Measurements from ENCODE around the gene CCT5. TPM values are rescaled to one million over a fixed set of nuclear protein-coding genes. Genes with fewer than 3 reads are reported as not detected.

Gene CCT5
- total RNA-seq, 2 experiments from 2014 or later: 27.4 to 32.0 TPM

- ChIA-PET CTCF (no interaction called here), POLR2A (no interaction called here)
- DNase-seq (no peak), ATAC-seq (ENCODE audit: poor library complexity) (no peak)
- H3K27ac Mint-ChIP-seq: no peak overlapping the region
- H3K36me3 ChIP-seq (ENCODE audit: insufficient read depth, low read length): peaks cover 7% of the 10 kb centered on the region
- H3K27ac ChIP-seq (ENCODE audit: low read depth in 1 of 2, low read length in 2 of 2): no peak overlapping the region
- intact Hi-C loops (cut with DNase I, micrococcal nuclease): no loop called here
- no peaks in the 10 kb centered on the region for H3K4me1 ChIP-seq (ENCODE audit: insufficient read depth, low read length)
- TF ChIP-seq, protein P1, sequence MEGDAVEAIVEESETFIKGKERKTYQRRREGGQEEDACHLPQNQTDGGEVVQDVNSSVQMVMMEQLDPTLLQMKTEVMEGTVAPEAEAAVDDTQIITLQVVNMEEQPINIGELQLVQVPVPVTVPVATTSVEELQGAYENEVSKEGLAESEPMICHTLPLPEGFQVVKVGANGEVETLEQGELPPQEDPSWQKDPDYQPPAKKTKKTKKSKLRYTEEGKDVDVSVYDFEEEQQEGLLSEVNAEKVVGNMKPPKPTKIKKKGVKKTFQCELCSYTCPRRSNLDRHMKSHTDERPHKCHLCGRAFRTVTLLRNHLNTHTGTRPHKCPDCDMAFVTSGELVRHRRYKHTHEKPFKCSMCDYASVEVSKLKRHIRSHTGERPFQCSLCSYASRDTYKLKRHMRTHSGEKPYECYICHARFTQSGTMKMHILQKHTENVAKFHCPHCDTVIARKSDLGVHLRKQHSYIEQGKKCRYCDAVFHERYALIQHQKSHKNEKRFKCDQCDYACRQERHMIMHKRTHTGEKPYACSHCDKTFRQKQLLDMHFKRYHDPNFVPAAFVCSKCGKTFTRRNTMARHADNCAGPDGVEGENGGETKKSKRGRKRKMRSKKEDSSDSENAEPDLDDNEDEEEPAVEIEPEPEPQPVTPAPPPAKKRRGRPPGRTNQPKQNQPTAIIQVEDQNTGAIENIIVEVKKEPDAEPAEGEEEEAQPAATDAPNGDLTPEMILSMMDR (IDR thresholded peaks at IDR 0.05): no peak
- H3K4me3 ChIP-seq (ENCODE audit: low read length): no peak overlapping the region
- no peaks in the 10 kb centered on the region for H3K27me3 ChIP-seq (ENCODE audit: control insufficient read depth in 1 of 2, insufficient read depth in 2 of 2, low read length in 2 of 2)
- peaks cover 0 to 8% of the 10 kb centered on the region in 2 experiments for H3K9me3 ChIP-seq (ENCODE audit: control insufficient read depth in 1 of 2, insufficient read depth in 1 of 2, low read length in 2 of 2)
- no peak overlapping the region for H3K4me3 Mint-ChIP-seq
- H3K9me3 Mint-ChIP-seq: peaks cover 2% of the 10 kb centered on the region
- no peaks in the 10 kb centered on the region for H3K4me1 Mint-ChIP-seq (ENCODE audit: low read depth)
- peaks cover 61% of the 10 kb centered on the region for H3K36me3 Mint-ChIP-seq (ENCODE audit: low read depth)
- no peaks in the 10 kb centered on the region for H3K27me3 Mint-ChIP-seq
Observed at GRCh38 chr5:10227379-10227778, 22.7 kb upstream of the CCT5 start.

GRCh38 chr5:10228288-10228687 is 21.8 kb upstream of the CCT5 start:
- no peak overlapping the region for H3K4me3 ChIP-seq (ENCODE audit: low read length)
- Mint-ChIP-seq H3K27me3 (no peaks in the 10 kb centered on the region), H3K9me3 (peaks cover 2% of the 10 kb centered on the region), H3K4me3 (no peak overlapping the region), H3K36me3 (ENCODE audit: low read depth) (peaks cover 66% of the 10 kb centered on the region), H3K4me1 (ENCODE audit: low read depth) (no peaks in the 10 kb centered on the region), H3K27ac (no peak overlapping the region)
- H3K27me3 ChIP-seq (ENCODE audit: control insufficient read depth in 1 of 2, insufficient read depth in 2 of 2, low read length in 2 of 2): no peaks in the 10 kb centered on the region
- TF ChIP-seq, protein P1 (IDR thresholded peaks at IDR 0.05): no peak
- no peaks in the 10 kb centered on the region for H3K4me1 ChIP-seq (ENCODE audit: insufficient read depth, low read length)
- DNase-seq: no peak
- ChIA-PET CTCF (no interaction called here), POLR2A (no interaction called here)
- H3K27ac ChIP-seq (ENCODE audit: low read depth in 1 of 2, low read length in 2 of 2): no peak overlapping the region
- peaks cover 0 to 8% of the 10 kb centered on the region in 2 experiments for H3K9me3 ChIP-seq (ENCODE audit: control insufficient read depth in 1 of 2, insufficient read depth in 1 of 2, low read length in 2 of 2)
- intact Hi-C loops (cut with DNase I, micrococcal nuclease): no loop called here
- no peak for ATAC-seq (ENCODE audit: poor library complexity)
- peaks cover 14% of the 10 kb centered on the region for H3K36me3 ChIP-seq (ENCODE audit: insufficient read depth, low read length)

DNA sequence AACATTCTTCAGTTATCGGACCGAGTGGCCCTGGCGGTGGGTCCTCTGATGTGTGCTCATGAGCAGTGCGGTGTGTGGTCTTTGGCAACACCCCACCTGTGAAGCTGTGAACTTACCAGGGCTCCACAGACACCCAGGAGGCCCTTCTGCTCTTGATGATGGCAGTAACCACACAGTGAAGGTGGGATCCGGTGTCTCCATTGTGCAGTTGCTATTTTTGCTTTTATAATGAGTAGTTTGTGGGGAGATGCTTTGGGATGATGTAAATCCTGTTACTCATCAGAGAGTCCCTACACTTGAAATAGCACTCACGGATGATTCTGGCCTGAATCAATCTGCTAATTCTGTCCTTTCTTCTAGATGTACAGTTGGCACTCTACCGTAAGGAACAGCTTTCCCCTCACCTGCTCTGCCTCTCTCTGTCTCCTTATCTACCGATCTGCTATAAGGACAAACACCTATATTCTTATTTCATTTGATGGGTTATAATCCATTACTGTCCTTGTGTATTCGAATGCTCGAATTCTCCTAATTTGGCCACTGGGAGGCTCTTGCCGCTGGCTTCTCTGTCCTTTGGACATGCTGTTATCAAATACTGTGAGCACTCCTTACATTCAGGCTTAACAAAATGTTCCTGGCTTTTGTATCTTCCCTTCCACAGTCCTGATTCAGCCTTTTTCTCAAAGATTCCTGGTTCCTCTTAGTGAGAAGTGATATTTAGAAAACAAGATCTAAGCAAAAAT is 20.6 kb upstream of the CCT5 start:
- ATAC-seq (ENCODE audit: poor library complexity): no peak
- Mint-ChIP-seq H3K27ac (no peak overlapping the region), H3K4me3 (no peak overlapping the region), H3K9me3 (peaks cover 2% of the 10 kb centered on the region), H3K36me3 (ENCODE audit: low read depth) (peaks cover 61% of the 10 kb centered on the region), H3K4me1 (ENCODE audit: low read depth) (no peaks in the 10 kb centered on the region), H3K27me3 (no peaks in the 10 kb centered on the region)
- ChIA-PET CTCF (no interaction called here), POLR2A (no interaction called here)
- no peak for DNase-seq
- intact Hi-C loops (cut with DNase I, micrococcal nuclease): no loop called here
- TF ChIP-seq, protein P1 (IDR thresholded peaks at IDR 0.05): no peak
- Histone ChIP-seq H3K9me3 (ENCODE audit: control insufficient read depth in 1 of 2, insufficient read depth in 1 of 2, low read length in 2 of 2) (peaks cover 0 to 3% of the 10 kb centered on the region in 2 experiments), H3K27ac (ENCODE audit: low read depth in 1 of 2, low read length in 2 of 2) (no peak overlapping the region), H3K4me3 (ENCODE audit: low read length) (no peak overlapping the region), H3K4me1 (ENCODE audit: insufficient read depth, low read length) (no peaks in the 10 kb centered on the region), H3K27me3 (ENCODE audit: control insufficient read depth in 1 of 2, insufficient read depth in 2 of 2, low read length in 2 of 2) (no peaks in the 10 kb centered on the region), H3K36me3 (ENCODE audit: insufficient read depth, low read length) (peaks cover 14% of the 10 kb centered on the region)

All from CD4-positive, alpha-beta T cell (primary cell).